Colonic mucosa (tissue), 4 donors: ENCODE measurements around the gene METTL15. TPM values are rescaled to one million over a fixed set of nuclear protein-coding genes. Genes with fewer than 3 reads are reported as not detected.

Source experiments
- DNase-seq: peaks from one replicate; pipeline ENCODE4 v3.0.0-alpha.2; 2020
- H3K27ac ChIP-seq: fragments of 200-600 bp; one replicate; pipeline ENCODE4 v1.8.0; 2021
- H3K27me3 ChIP-seq: fragments of 200-600 bp; one replicate; pipeline ENCODE4 v1.8.0; 2021
- H3K36me3 ChIP-seq: fragments of 200-600 bp; one replicate; pipeline ENCODE4 v1.8.0; 2021
- H3K4me1 ChIP-seq: fragments of 200-600 bp; one replicate; pipeline ENCODE4 v1.8.0; 2021; ENCODE audit warnings: mild to moderate bottlenecking
- H3K4me3 ChIP-seq: fragments of 200-600 bp; one replicate; pipeline ENCODE4 v1.8.0; 2021
- H3K9ac ChIP-seq, 2 donors: one replicate each; pipeline ENCODE4 v1.7.0; 2013; ENCODE audit warnings: control low read depth in 2 of 2, low read depth in 2 of 2, low read length in 2 of 2
- H3K9me3 ChIP-seq: fragments of 200-600 bp; one replicate; pipeline ENCODE4 v1.8.0; 2021
- CTCF ChIP-seq: fragments of 200-600 bp; IDR thresholded peaks from one replicate; pipeline ENCODE4 v1.8.0; 2022; ENCODE audit warnings: antibody characterized with exemption, mild to moderate bottlenecking
- intact Hi-C: fragments of 100-400 bp; cut with DNase I; formaldehyde crosslinking; loops from one replicate; pipeline ENCODE4 v1.14.1; 2022
- total RNA-seq, 2 donors: library from RNA; stranded (reverse); fragmentation: NEBNext Ultra II Directional in 1 of 2; extraction: Animal tissue kit (Norgen Biotek cat#: 25700) in 1 of 2; gene quantifications; one replicate each; pipeline ENCODE4 v1.2.1, GENCODE V29; 2021
- donor health status: healthy.
- donor health status: DM: no; HTN: no; CAD: no.
- donor health status: DM: no; HTN: no; CAD: no.

Gene METTL15
- total RNA-seq, 2 donors from 2014 or later = 16.5 to 22.1 TPM

DNA sequence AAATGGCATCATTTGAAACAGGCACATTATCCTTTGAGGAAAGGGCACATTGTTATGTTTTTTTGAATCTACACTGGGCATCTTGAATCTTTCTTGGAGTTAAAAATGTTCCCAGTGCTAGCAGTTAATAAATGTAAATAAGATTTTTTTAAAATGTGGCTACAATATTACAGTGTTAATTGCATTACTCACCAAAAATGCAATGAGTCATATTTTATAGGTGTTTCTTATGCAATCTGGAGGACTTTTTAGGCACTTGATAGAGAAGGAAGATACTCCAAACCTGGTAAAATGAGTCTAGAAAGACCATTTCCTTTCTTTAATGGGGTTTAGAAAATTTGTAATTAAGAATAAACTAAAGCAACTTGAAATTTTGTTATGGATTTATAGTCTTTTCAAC lies 238.0 kb downstream of the METTL15 start:
- intact Hi-C loops = no loop called here
- no peaks in the 10 kb centered on the region for H3K9me3 ChIP-seq
- TF ChIP-seq CTCF = no peak
- no peaks in the 10 kb centered on the region for H3K36me3 ChIP-seq
- no peak overlapping the region for H3K4me3 ChIP-seq
- no peaks in the 10 kb centered on the region for H3K4me1 ChIP-seq
- H3K27ac ChIP-seq = no peak overlapping the region
- no peaks in the 10 kb centered on the region for H3K27me3 ChIP-seq
- DNase-seq = no peak
- no peak overlapping the region for H3K9ac ChIP-seq

DNA sequence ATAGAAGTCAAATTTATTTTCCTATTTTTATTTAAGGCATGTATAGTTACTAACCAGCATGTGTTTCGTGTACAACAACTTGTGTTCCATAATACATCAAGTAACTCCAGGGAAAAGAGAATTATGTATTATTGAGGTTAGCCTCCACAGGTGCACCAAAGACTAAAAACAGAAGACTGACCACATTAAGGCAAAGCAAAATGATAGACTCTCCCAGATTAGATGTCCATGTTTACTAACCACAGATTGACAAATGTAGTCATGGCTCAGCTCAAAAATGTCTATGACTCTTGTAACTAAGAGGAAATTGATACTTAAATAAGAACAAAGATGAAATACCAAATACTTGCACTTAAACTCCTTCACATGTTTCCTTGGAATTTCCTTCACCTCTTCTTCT lies 238.5 kb downstream of the METTL15 start:
- H3K9ac ChIP-seq = no peak overlapping the region
- no peak overlapping the region for H3K4me3 ChIP-seq
- H3K27me3 ChIP-seq = no peaks in the 10 kb centered on the region
- H3K27ac ChIP-seq = no peak overlapping the region
- DNase-seq = no peak
- no peaks in the 10 kb centered on the region for H3K4me1 ChIP-seq
- no peak for TF ChIP-seq CTCF
- no peaks in the 10 kb centered on the region for H3K36me3 ChIP-seq
- intact Hi-C loops = no loop called here
- H3K9me3 ChIP-seq = no peaks in the 10 kb centered on the region

DNA sequence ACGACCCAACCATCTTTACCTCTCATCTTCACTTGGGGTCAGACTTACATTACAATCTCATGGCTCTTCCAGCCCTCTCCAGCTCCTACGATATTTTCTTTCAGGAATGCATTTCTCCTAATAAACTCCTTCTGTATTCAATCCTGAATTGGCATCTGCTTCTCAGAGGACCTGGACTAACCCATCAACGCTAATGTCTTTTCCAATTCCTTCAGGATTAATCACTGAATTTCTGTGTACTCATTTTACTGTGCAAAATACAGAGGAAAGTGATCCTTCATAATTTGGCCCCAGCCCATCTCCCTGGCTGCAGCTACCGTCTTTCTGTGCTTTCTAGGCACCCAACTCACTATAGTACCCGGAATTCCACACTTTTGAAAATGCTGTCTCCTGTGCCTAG lies 239.2 kb downstream of the METTL15 start:
- no peak overlapping the region for H3K27ac ChIP-seq
- no peaks in the 10 kb centered on the region for H3K36me3 ChIP-seq
- intact Hi-C loops = no loop called here

GRCh38 chr11:28350216-28350615 lies 242.0 kb downstream of the METTL15 start:
- Histone ChIP-seq H3K4me3 (no peak overlapping the region), H3K9ac (no peak overlapping the region), H3K27me3 (no peaks in the 10 kb centered on the region), H3K4me1 (no peaks in the 10 kb centered on the region), H3K9me3 (no peaks in the 10 kb centered on the region), H3K27ac (no peak overlapping the region), H3K36me3 (no peaks in the 10 kb centered on the region)
- intact Hi-C loops = no loop called here
- no peak for DNase-seq
- TF ChIP-seq CTCF = no peak

More for the DNA sequence above, 239.2 kb downstream of the METTL15 start:
- no peak for DNase-seq
- H3K4me3 ChIP-seq = no peak overlapping the region
- H3K9me3 ChIP-seq = no peaks in the 10 kb centered on the region
- no peak overlapping the region for H3K9ac ChIP-seq
- no peaks in the 10 kb centered on the region for H3K27me3 ChIP-seq
- TF ChIP-seq CTCF = no peak
- no peaks in the 10 kb centered on the region for H3K4me1 ChIP-seq

- no peak for TF ChIP-seq CTCF
- no peak overlapping the region for H3K4me3 ChIP-seq
- no peaks in the 10 kb centered on the region for H3K27me3 ChIP-seq
- H3K9me3 ChIP-seq = no peaks in the 10 kb centered on the region
- no peak overlapping the region for H3K9ac ChIP-seq
- intact Hi-C loops = no loop called here
- DNase-seq = no peak
- H3K27ac ChIP-seq = no peak overlapping the region
- no peaks in the 10 kb centered on the region for H3K36me3 ChIP-seq
- H3K4me1 ChIP-seq = no peaks in the 10 kb centered on the region
Measured at GRCh38 chr11:28353991-28354390, 245.8 kb downstream of the METTL15 start.
